Measurements from ENCODE around the gene FFAR4.

DNA sequence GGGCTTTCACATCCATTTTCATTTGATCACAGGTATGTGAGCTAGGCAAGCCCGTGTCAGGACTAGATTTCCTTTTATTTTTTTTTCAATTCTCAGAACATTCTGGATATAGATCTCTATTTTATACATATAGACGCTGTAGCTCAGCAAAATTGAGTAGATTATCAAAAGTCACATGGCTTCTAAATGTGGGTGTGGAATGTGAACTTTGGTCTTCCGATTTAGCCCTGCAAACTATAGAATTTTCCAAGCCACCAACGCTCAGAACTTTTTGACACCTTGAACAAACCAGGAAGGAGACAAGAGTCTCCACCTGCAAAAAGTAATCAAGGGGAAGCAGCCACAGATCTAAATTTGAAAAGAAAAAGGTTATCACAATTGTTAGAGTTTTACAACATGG, 15.9 kb upstream of the FFAR4 start:
- TF ChIP-seq, protein P1, sequence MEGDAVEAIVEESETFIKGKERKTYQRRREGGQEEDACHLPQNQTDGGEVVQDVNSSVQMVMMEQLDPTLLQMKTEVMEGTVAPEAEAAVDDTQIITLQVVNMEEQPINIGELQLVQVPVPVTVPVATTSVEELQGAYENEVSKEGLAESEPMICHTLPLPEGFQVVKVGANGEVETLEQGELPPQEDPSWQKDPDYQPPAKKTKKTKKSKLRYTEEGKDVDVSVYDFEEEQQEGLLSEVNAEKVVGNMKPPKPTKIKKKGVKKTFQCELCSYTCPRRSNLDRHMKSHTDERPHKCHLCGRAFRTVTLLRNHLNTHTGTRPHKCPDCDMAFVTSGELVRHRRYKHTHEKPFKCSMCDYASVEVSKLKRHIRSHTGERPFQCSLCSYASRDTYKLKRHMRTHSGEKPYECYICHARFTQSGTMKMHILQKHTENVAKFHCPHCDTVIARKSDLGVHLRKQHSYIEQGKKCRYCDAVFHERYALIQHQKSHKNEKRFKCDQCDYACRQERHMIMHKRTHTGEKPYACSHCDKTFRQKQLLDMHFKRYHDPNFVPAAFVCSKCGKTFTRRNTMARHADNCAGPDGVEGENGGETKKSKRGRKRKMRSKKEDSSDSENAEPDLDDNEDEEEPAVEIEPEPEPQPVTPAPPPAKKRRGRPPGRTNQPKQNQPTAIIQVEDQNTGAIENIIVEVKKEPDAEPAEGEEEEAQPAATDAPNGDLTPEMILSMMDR (IDR thresholded peaks at IDR 0.05) = no peak
- no peak for TF ChIP-seq POLR2A (IDR thresholded peaks at IDR 0.05)
